ENCODE measurements around the gene ARPP21.

Gene ARPP21

GRCh38 chr3:35723480-35724097, 84.3 kb downstream of the ARPP21 start:
- Histone ChIP-seq H3K4me1 (ENCODE audit: low read depth, poor library complexity, severe bottlenecking) (peaks cover 20% of the 10 kb centered on the region), H3K4me3 (IDR thresholded peaks at IDR 0.05; ENCODE audit: insufficient read depth, low read depth, low read length) (no peak overlapping the region), H2AFZ (ENCODE audit: low read depth) (no peak overlapping the region), H3K79me2 (ENCODE audit: insufficient read depth, low read depth) (no peaks in the 10 kb centered on the region), H3K36me3 (ENCODE audit: insufficient read depth) (no peaks in the 10 kb centered on the region), H3K9ac (no peak overlapping the region), H3K4me2 (no peak overlapping the region), H3K27me3 (ENCODE audit: insufficient read depth, low read depth) (no peaks in the 10 kb centered on the region), H3K27ac (no peak overlapping the region), H4K20me1 (ENCODE audit: insufficient read depth) (no peaks in the 10 kb centered on the region)
- no peak for TF ChIP-seq CTCF (conservative IDR thresholded peaks at IDR 0.05; ENCODE audit: low read depth, low read length)

DNA sequence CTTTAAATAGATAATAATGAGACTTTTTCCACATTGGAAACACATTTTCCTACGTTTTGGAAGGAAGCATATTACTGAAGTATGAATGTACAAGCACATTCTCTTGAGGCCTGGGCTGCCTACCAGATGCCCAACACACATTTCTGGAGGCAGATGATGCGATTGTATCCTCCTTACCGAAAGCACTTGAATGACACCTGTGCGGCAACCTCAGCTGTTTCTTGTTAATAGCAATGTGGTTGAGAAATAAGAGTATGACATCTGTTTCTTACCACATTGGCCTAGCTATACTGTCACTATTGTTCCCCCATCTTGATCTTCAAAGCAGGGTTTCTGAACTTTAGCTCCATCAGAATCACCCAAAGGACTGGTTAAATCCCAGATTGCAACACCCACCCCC, 84.8 kb downstream of the ARPP21 start:
- Histone ChIP-seq H3K79me2 (ENCODE audit: insufficient read depth, low read depth) (no peaks in the 10 kb centered on the region), H3K27ac (no peak overlapping the region)
- no peak for TF ChIP-seq CTCF (conservative IDR thresholded peaks at IDR 0.05; ENCODE audit: low read depth, low read length)

DNA sequence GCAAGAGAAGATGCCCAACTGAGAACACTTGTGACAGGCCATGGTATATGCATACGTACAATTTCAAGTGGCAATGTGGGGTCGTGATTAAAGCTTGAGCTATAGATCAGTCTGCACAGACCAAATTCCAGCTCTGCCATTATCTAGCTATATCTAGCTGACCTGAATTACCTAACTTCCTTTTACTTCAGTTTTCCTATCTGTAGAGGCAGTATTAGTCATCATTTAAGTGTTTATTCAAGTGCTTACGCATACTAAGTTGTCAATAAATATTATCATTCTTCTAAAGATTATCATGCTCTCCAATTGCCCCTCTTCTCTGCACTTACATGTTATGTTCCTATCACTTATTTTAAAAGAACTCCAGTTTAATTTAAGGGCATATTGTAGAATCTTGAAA, 87.9 kb downstream of the ARPP21 start:
- H3K4me3 ChIP-seq (IDR thresholded peaks at IDR 0.05; ENCODE audit: insufficient read depth, low read depth, low read length) = no peak overlapping the region
- H3K27me3 ChIP-seq (ENCODE audit: insufficient read depth, low read depth) = no peaks in the 10 kb centered on the region
- H3K9ac ChIP-seq = no peak overlapping the region
- no peak overlapping the region for H2AFZ ChIP-seq (ENCODE audit: low read depth)
- peaks cover 20% of the 10 kb centered on the region for H3K4me1 ChIP-seq (ENCODE audit: low read depth, poor library complexity, severe bottlenecking)
- no peaks in the 10 kb centered on the region for H4K20me1 ChIP-seq (ENCODE audit: insufficient read depth)
- H3K36me3 ChIP-seq (ENCODE audit: insufficient read depth) = no peaks in the 10 kb centered on the region
- no peak overlapping the region for H3K4me2 ChIP-seq
- H3K27ac ChIP-seq = no peak overlapping the region
- no peaks in the 10 kb centered on the region for H3K79me2 ChIP-seq (ENCODE audit: insufficient read depth, low read depth)
- TF ChIP-seq CTCF (conservative IDR thresholded peaks at IDR 0.05; ENCODE audit: low read depth, low read length) = no peak

More for the DNA sequence above, 84.8 kb downstream of the ARPP21 start:
- Histone ChIP-seq H3K4me1 (ENCODE audit: low read depth, poor library complexity, severe bottlenecking) (peaks cover 20% of the 10 kb centered on the region), H4K20me1 (ENCODE audit: insufficient read depth) (no peaks in the 10 kb centered on the region), H3K27me3 (ENCODE audit: insufficient read depth, low read depth) (no peaks in the 10 kb centered on the region), H3K9ac (no peak overlapping the region), H2AFZ (ENCODE audit: low read depth) (no peak overlapping the region), H3K36me3 (ENCODE audit: insufficient read depth) (no peaks in the 10 kb centered on the region), H3K4me3 (IDR thresholded peaks at IDR 0.05; ENCODE audit: insufficient read depth, low read depth, low read length) (no peak overlapping the region), H3K4me2 (no peak overlapping the region)

DNA sequence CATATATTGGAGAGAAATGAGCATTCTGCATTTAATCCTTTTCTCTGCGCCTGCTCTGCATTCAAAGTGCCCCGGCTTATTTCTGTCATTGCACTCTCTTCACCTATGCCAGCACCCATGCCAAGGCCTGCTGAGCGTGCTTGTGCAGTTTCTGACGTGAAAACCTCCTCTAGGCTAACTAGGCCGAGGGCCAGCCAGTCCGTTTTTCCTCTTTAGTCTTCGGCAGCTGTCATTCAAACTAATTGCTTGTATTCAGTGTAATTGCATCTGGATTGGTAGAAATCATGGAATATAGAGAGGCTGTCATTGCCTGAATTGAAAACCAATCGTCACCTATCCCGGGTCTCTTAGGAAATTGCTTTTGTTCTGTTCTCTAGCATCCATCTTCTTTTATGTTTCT, 94.0 kb downstream of the ARPP21 start:
- Histone ChIP-seq H3K4me2 (no peak overlapping the region), H3K4me3 (IDR thresholded peaks at IDR 0.05; ENCODE audit: insufficient read depth, low read depth, low read length) (no peak overlapping the region), H3K4me1 (ENCODE audit: low read depth, poor library complexity, severe bottlenecking) (no peaks in the 10 kb centered on the region), H3K36me3 (ENCODE audit: insufficient read depth) (no peaks in the 10 kb centered on the region), H2AFZ (ENCODE audit: low read depth) (no peak overlapping the region), H3K9ac (no peak overlapping the region), H3K27me3 (ENCODE audit: insufficient read depth, low read depth) (no peaks in the 10 kb centered on the region), H4K20me1 (ENCODE audit: insufficient read depth) (no peaks in the 10 kb centered on the region), H3K79me2 (ENCODE audit: insufficient read depth, low read depth) (no peaks in the 10 kb centered on the region), H3K27ac (no peak overlapping the region)
- TF ChIP-seq CTCF (conservative IDR thresholded peaks at IDR 0.05; ENCODE audit: low read depth, low read length) = no peak

Data from KMS-11 (cell line).